ENCODE data around the gene TRIM56.

DNA sequence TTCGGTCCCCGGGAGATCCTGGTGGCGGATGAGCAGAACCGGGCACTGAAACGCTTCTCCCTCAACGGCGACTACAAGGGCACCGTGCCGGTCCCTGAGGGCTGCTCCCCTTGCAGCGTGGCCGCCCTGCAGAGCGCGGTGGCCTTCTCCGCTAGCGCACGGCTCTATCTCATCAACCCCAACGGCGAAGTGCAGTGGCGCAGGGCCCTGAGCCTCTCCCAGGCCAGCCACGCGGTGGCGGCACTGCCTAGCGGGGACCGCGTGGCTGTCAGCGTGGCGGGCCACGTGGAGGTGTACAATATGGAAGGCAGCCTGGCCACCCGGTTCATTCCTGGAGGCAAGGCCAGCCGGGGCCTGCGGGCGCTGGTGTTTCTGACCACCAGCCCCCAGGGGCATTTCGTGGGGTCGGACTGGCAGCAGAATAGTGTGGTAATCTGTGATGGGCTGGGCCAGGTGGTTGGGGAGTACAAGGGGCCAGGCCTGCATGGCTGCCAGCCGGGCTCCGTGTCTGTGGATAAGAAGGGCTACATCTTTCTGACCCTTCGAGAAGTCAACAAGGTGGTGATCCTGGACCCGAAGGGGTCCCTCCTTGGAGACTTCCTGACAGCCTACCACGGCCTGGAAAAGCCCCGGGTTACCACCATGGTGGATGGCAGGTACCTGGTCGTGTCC is 3.7 kb downstream of the TRIM56 start:
- TF ChIP-seq POLR2A (IDR thresholded peaks at IDR 0.05) (no peak), EP300 (IDR thresholded peaks at IDR 0.05) (no peak)
- TF ChIP-seq, protein P1, sequence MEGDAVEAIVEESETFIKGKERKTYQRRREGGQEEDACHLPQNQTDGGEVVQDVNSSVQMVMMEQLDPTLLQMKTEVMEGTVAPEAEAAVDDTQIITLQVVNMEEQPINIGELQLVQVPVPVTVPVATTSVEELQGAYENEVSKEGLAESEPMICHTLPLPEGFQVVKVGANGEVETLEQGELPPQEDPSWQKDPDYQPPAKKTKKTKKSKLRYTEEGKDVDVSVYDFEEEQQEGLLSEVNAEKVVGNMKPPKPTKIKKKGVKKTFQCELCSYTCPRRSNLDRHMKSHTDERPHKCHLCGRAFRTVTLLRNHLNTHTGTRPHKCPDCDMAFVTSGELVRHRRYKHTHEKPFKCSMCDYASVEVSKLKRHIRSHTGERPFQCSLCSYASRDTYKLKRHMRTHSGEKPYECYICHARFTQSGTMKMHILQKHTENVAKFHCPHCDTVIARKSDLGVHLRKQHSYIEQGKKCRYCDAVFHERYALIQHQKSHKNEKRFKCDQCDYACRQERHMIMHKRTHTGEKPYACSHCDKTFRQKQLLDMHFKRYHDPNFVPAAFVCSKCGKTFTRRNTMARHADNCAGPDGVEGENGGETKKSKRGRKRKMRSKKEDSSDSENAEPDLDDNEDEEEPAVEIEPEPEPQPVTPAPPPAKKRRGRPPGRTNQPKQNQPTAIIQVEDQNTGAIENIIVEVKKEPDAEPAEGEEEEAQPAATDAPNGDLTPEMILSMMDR (IDR thresholded peaks at IDR 0.05) = no peak
